Esophagus muscularis mucosa (tissue), 4 donors: Measurements from ENCODE around the gene P4HTM. TPM values are rescaled to one million over a fixed set of nuclear protein-coding genes. Genes with fewer than 3 reads are reported as not detected.

Experiments used
- DNase-seq: peaks from one replicate; pipeline ENCODE4 v3.0.0-alpha.2; 2017; ENCODE audit errors: extremely low spot score
- H3K27ac ChIP-seq, 4 donors: fragments of 200-600 bp; sonication (generic); replicated peaks in 1 of 4; 1 replicate in 3 of 4; 2 replicates in 1 of 4; pipeline ENCODE4 v1.5.1; 2016 to 2019; ENCODE audit warnings: mild to moderate bottlenecking in 1 of 4
- H3K27me3 ChIP-seq, 4 donors: fragments of 200-600 bp; sonication (generic); one replicate each; pipeline versions ENCODE4 v1.5.1 to v1.6.0; 2016 to 2019
- H3K36me3 ChIP-seq, 4 donors: fragments of 200-600 bp; sonication (generic); one replicate each; pipeline ENCODE4 v1.5.1; 2016 to 2019
- H3K4me1 ChIP-seq, 4 donors: fragments of 200-600 bp; sonication (generic); one replicate each; pipeline ENCODE4 v1.5.1; 2016 to 2019
- H3K4me3 ChIP-seq, 4 donors: fragments of 200-600 bp; sonication (generic); 1 replicate in 2 of 4; 2 replicates in 2 of 4; pipeline ENCODE4 v1.5.1; 2016 to 2019; ENCODE audit warnings: mild to moderate bottlenecking in 4 of 4, moderate library complexity in 1 of 4
- H3K9me3 ChIP-seq, 4 donors: fragments of 200-600 bp; sonication (generic); 1 replicate in 3 of 4; 2 replicates in 1 of 4; pipeline ENCODE4 v1.5.1; 2016 to 2019
- EP300 ChIP-seq: sonication (generic); formaldehyde crosslinking; IDR thresholded peaks from one replicate; pipeline ENCODE4 v1.6.1; 2017; ENCODE audit warnings: antibody characterized with exemption
- POLR2A ChIP-seq: fragments of 450-650 bp; IDR thresholded peaks from one replicate; pipeline ENCODE4 v1.6.1; 2017; ENCODE audit warnings: antibody characterized with exemption, moderate library complexity, mild to moderate bottlenecking, low read depth
- POLR2AphosphoS5 ChIP-seq, 2 donors: sonication (generic); formaldehyde crosslinking; IDR thresholded peaks; one replicate each; pipeline ENCODE4 v1.6.1; 2017; ENCODE audit warnings: antibody characterized with exemption in 2 of 2
- WGBS: methylation state at CpG from one replicate; pipeline ENCODE4 v1.1.5; 2018; 5-methylcytosine and 5-hydroxymethylcytosine counted together
- intact Hi-C: fragments of 100-400 bp; cut with DNase I; formaldehyde crosslinking; loops from one replicate; pipeline ENCODE4 v1.15.1; 2023
- total RNA-seq, 4 donors: library from RNA; depleted of rRNA; stranded (reverse); fragments of >200 nt; gene quantifications; one replicate each; pipeline versions ENCODE4 v1.1.0 to v1.2.1, GENCODE V29; 2016
- TF ChIP-seq, protein P1 (sequence below), 3 experiments: fragments of 200-600 bp in 2 of 3; fragments of 450-650 bp in 1 of 3; sonication (generic) in 2 of 3; IDR thresholded peaks; one replicate each; pipeline ENCODE4 v1.5.1; 2017 to 2019; ENCODE audit warnings: antibody characterized with exemption in 3 of 3, mild to moderate bottlenecking in 2 of 3, moderate library complexity in 1 of 3

P4HTM gene
- total RNA-seq, 4 donors from 2014 or later, result 25.3 to 46.4 (median 35.2) TPM

DNA sequence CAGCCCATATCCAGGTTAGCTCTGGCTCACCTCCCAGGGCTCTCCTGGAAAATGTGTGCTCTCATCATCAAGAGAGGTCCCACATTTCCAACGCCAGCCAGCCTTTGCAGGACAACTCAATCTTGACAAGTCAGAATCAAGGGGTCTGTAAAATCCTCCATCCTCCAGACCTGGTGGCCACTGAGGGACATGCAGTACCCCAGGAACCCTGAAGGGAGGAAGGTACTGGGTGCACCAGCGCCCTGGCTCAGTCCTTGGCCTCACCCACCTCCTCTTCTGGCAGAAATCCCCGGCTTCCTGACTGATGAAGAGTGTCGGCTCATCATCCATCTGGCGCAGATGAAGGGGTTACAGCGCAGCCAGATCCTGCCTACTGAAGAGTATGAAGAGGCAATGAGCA lies 11.1 kb downstream of the P4HTM start:
- no peak for TF ChIP-seq EP300
- no peak for TF ChIP-seq POLR2AphosphoS5 (IDR thresholded peaks at IDR 0.05)
- no peaks in the 10 kb centered on the region for H3K9me3 ChIP-seq
- 100% methylated on average over 1 of the region's 6 CpGs for WGBS
- no peak overlapping the region for H3K4me3 ChIP-seq
- H3K27ac ChIP-seq, result no peak overlapping the region
- DNase-seq, result no peak
- H3K4me1 ChIP-seq, result peaks cover 2 to 12% (median 3%) of the 10 kb centered on the region in 4 donors
- intact Hi-C loops, result loop anchor here (10.0 kb wide), 1 partner anchor 94 kb away; the partner anchor contains the start of gene QRICH1
- peaks cover 0 to 33% (median 12%) of the 10 kb centered on the region in 4 donors for H3K36me3 ChIP-seq
- no peaks in the 10 kb centered on the region for H3K27me3 ChIP-seq

- TF ChIP-seq POLR2AphosphoS5 (IDR thresholded peaks at IDR 0.05), result no peak
- WGBS, result 86% methylated on average over 16 of the region's 16 CpGs
- Histone ChIP-seq H3K27ac (no peak overlapping the region), H3K36me3 (peaks cover 0 to 16% (median 5%) of the 10 kb centered on the region in 4 donors), H3K4me1 (peaks cover 14 to 28% (median 22%) of the 10 kb centered on the region in 4 donors), H3K4me3 (no peak overlapping the region), H3K27me3 (no peaks in the 10 kb centered on the region), H3K9me3 (no peaks in the 10 kb centered on the region)
- DNase-seq, result no peak
- intact Hi-C loops, result loop anchor here (2.0 to 10.0 kb wide), 2 partner anchors 14 to 90 kb away; partner anchors contain the start of genes P4HTM and QRICH1
These were observed 14.6 kb downstream of the P4HTM start for GRCh38 chr3:49004352-49005302.

GRCh38 chr3:49005303-49005680 lies 15.3 kb downstream of the P4HTM start:
- H3K4me3 ChIP-seq, result no peak overlapping the region
- no peaks in the 10 kb centered on the region for H3K9me3 ChIP-seq
- H3K4me1 ChIP-seq, result peaks cover 14 to 28% (median 25%) of the 10 kb centered on the region in 4 donors
- H3K27me3 ChIP-seq, result no peaks in the 10 kb centered on the region
- peaks cover 0 to 16% (median 5%) of the 10 kb centered on the region in 4 donors for H3K36me3 ChIP-seq
- no peak for DNase-seq
- TF ChIP-seq EP300 (no peak), POLR2AphosphoS5 (IDR thresholded peaks at IDR 0.05) (no peak), POLR2A (no peak)
- TF ChIP-seq, protein P1, sequence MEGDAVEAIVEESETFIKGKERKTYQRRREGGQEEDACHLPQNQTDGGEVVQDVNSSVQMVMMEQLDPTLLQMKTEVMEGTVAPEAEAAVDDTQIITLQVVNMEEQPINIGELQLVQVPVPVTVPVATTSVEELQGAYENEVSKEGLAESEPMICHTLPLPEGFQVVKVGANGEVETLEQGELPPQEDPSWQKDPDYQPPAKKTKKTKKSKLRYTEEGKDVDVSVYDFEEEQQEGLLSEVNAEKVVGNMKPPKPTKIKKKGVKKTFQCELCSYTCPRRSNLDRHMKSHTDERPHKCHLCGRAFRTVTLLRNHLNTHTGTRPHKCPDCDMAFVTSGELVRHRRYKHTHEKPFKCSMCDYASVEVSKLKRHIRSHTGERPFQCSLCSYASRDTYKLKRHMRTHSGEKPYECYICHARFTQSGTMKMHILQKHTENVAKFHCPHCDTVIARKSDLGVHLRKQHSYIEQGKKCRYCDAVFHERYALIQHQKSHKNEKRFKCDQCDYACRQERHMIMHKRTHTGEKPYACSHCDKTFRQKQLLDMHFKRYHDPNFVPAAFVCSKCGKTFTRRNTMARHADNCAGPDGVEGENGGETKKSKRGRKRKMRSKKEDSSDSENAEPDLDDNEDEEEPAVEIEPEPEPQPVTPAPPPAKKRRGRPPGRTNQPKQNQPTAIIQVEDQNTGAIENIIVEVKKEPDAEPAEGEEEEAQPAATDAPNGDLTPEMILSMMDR (IDR thresholded peaks at IDR 0.05), result no peak
- WGBS, result 100% methylated on average over 2 of the region's 3 CpGs
- H3K27ac ChIP-seq, result no peak overlapping the region
- intact Hi-C loops, result loop anchor here (2.0 to 10.0 kb wide), 2 partner anchors 14 to 90 kb away; partner anchors contain the start of genes P4HTM and QRICH1

GRCh38 chr3:49005998-49006397 lies 16.0 kb downstream of the P4HTM start:
- Histone ChIP-seq H3K9me3 (no peaks in the 10 kb centered on the region), H3K4me1 (peaks cover 14 to 28% (median 25%) of the 10 kb centered on the region in 4 donors), H3K36me3 (peaks cover 0 to 16% (median 5%) of the 10 kb centered on the region in 4 donors), H3K4me3 (peak overlapping the region; percentile 65 to 94 (median 78)), H3K27me3 (no peaks in the 10 kb centered on the region), H3K27ac (peak overlapping the region; percentile 94 to 99 (median 94))
- DNase-seq, result no peak
- WGBS, result 93% methylated on average over 5 of the region's 5 CpGs
- TF ChIP-seq POLR2A, result no peak
- TF ChIP-seq, protein P1 (IDR thresholded peaks at IDR 0.05), result no peak
- TF ChIP-seq EP300, result no peak
- TF ChIP-seq POLR2AphosphoS5 (IDR thresholded peaks at IDR 0.05), result no peak
- intact Hi-C loops, result loop anchor here (2.0 to 10.0 kb wide), 2 partner anchors 15 to 89 kb away; partner anchors contain the start of genes P4HTM and QRICH1

- no peak for TF ChIP-seq EP300
- peak in 1 of 2 donors; percentile 3 for TF ChIP-seq POLR2AphosphoS5 (IDR thresholded peaks at IDR 0.05)
- intact Hi-C loops, result loop anchor here (10.0 kb wide), 1 partner anchor 88 kb away; the partner anchor contains the start of gene QRICH1
- no peak for DNase-seq
These were observed 16.5 kb downstream of the P4HTM start for GRCh38 chr3:49006408-49007067.

More at GRCh38 chr3:49006408-49007067, 16.5 kb downstream of the P4HTM start:
- peak overlapping the region; percentile 94 to 99 (median 94) for H3K27ac ChIP-seq
- WGBS, result 0% methylated on average over 13 of the region's 32 CpGs
- peak overlapping the region; percentile 65 to 94 (median 78) for H3K4me3 ChIP-seq
- H3K4me1 ChIP-seq, result peaks cover 14 to 31% (median 25%) of the 10 kb centered on the region in 4 donors
- H3K27me3 ChIP-seq, result no peaks in the 10 kb centered on the region
- H3K36me3 ChIP-seq, result peaks cover 0 to 21% (median 8%) of the 10 kb centered on the region in 4 donors
- H3K9me3 ChIP-seq, result no peaks in the 10 kb centered on the region
